Spleen (tissue), 7 donors: ENCODE results near the gene RIMS4.

Experiments used
- CTCF ChIP-seq, 11 experiments: fragments of 200-600 bp in 7 of 11; fragments of 450-650 bp in 4 of 11; sonication (generic) in 4 of 11; IDR thresholded peaks in 8 of 11; conservative IDR thresholded peaks in 3 of 11; 1 replicate in 7 of 11; 2 replicates in 4 of 11; pipeline versions ENCODE4 v1.4.0 to v1.8.0; 2016 to 2021; ENCODE audit warnings: antibody characterized with exemption in 11 of 11, inconsistent platforms in 4 of 11, mild to moderate bottlenecking in 1 of 11
- POLR2A ChIP-seq, 3 donors: fragments of 450-650 bp; IDR thresholded peaks; one replicate each; pipeline ENCODE4 v1.5.1; 2017; ENCODE audit warnings: antibody characterized with exemption in 3 of 3, mild to moderate bottlenecking in 1 of 3
- donor health status: DM: no; HTN: no; CAD: no; lungs with moderate emphysema.
- donor health status: DM: no; HTN: no; CAD: no.
- donor health status: DM: no; HTN: no; CAD: no.

- no peak for TF ChIP-seq CTCF (IDR thresholded peaks at IDR 0.05 in 8 of 11, conservative IDR thresholded peaks at IDR 0.05 in 3 of 11)
- TF ChIP-seq POLR2A (IDR thresholded peaks at IDR 0.05): no peak
Measured at GRCh38 chr20:44723798-44724362, 86.5 kb downstream of the RIMS4 start.
